K562 (cell line): ENCODE measurements around the gene MTG1. TPM values are rescaled to one million over a fixed set of nuclear protein-coding genes. Genes with fewer than 3 reads are reported as not detected.
A peak's percentile ranks its signal among the peaks of the same experiment; 100 is the strongest.

ENCODE experiments used
- FOXP1 ChIP-seq: sonication (generic); formaldehyde crosslinking; IDR thresholded peaks from 2 replicates; pipeline ENCODE4 v1.8.0; 2022; ENCODE audit warnings: mild to moderate bottlenecking, missing genetic modification reagents
- LARP7 ChIP-seq: fragments of 450-650 bp; IDR thresholded peaks from 2 replicates; pipeline ENCODE4 v1.6.1; 2016
- NR2C1 ChIP-seq, 2 experiments: fragments of 450-650 bp; IDR thresholded peaks; 2 replicates each; pipeline ENCODE4 v1.6.1; 2017; ENCODE audit warnings: mild to moderate bottlenecking in 2 of 2, antibody characterized with exemption in 1 of 2, inconsistent platforms in 1 of 2, missing compliant biosample characterization in 1 of 2, missing genetic modification characterization in 1 of 2
- USF2 ChIP-seq: sonication (generic); formaldehyde crosslinking; IDR thresholded peaks from 2 replicates; pipeline ENCODE4 v1.5.0; 2020; ENCODE audit warnings: missing genetic modification reagents
- XRCC5 ChIP-seq: fragments of 200-400 bp; formaldehyde crosslinking; IDR thresholded peaks from 2 replicates; pipeline ENCODE4 v1.6.1; 2017; ENCODE audit warnings: low read depth, mild to moderate bottlenecking, low read length
- ZFX ChIP-seq: sonication (generic); formaldehyde crosslinking; IDR thresholded peaks from 2 replicates; pipeline ENCODE4 v1.8.0; 2022; ENCODE audit warnings: mild to moderate bottlenecking, missing genetic modification reagents, moderate library complexity
- ZNF133 ChIP-seq: fragments of 250-450 bp; sonication (Bioruptor Pico); IDR thresholded peaks from 2 replicates; pipeline ENCODE4 v1.4.0; 2020; ENCODE audit warnings: mild to moderate bottlenecking
- ZNF134 ChIP-seq: fragments of 250-450 bp; sonication (Bioruptor Pico); conservative IDR thresholded peaks from 2 replicates; pipeline ENCODE4 v1.4.0; 2020
- ZNF407 ChIP-seq: fragments of 450-650 bp; IDR thresholded peaks from 2 replicates; pipeline ENCODE4 v1.6.1; 2016; ENCODE audit warnings: low read depth
- polyA plus RNA-seq, 8 experiments: library from polyadenylated mRNA; depleted of rRNA in 4 of 8; stranded (reverse) in 5 of 8; unstranded in 3 of 8; fragments of >200 nt; fragmentation: Nextera tagmentation in 2 of 8; fragmentation: Illumina TruSeq in 1 of 8; extraction: Ambion mirVana in 2 of 8; extraction: Trizol in 1 of 8; gene quantifications; 2 replicates each; pipeline versions ENCODE4 v1.2.1 to v1.2.3, GENCODE V29; 2011 to 2014; ENCODE audit warnings: inconsistent platforms in 1 of 8, missing spikeins in 1 of 8
- total RNA-seq, 7 experiments: library from RNA; depleted of rRNA in 6 of 7; stranded (reverse); fragments of >200 nt in 6 of 7; fragmentation: Illumina TruSeq in 2 of 7; extraction: Trizol in 2 of 7; gene quantifications; 2 replicates each; pipeline versions ENCODE4 v1.2.1 to v1.2.3, GENCODE V29; 2011 to 2021; ENCODE audit warnings: low replicate concordance in 1 of 7
- TF ChIP-seq, protein P1 (sequence below), 2 experiments: IDR thresholded peaks; 2 replicates each; pipeline ENCODE4 v1.6.1; 2012; ENCODE audit warnings: improper control_type of control experiment in 2 of 2, low read depth in 2 of 2, low read length in 2 of 2, borderline replicate concordance in 1 of 2
- TF ChIP-seq, protein P2 (sequence below), 2 experiments: fragments of 150-350 bp in 1 of 2; IDR thresholded peaks; 2 replicates each; pipeline ENCODE4 v1.6.1; 2012 to 2016; ENCODE audit warnings: low read depth in 2 of 2, low read length in 2 of 2, mild to moderate bottlenecking in 1 of 2, moderate library complexity in 1 of 2

Gene MTG1
- total and polyA plus RNA-seq, 9 of the 15 experiments (the other 6 are each of a cell fraction or from before 2014, with no cell fraction given), result 2.8 to 28.2 (median 15.4) TPM

- TF ChIP-seq NR2C1 (IDR thresholded peaks at IDR 0.05) (no peak), NR2C1 (tag; IDR thresholded peaks at IDR 0.05) (no peak), ZNF407 (no peak), ZNF133 (CRISPR knock-in tag) (no peak), ZFX (CRISPR knock-in tag) (peak; percentile 50; the same call in 1 of the 2 replicates), USF2 (CRISPR knock-in tag) (no peak), LARP7 (no peak), XRCC5 (no peak), FOXP1 (no peak), ZNF134 (CRISPR knock-in tag) (no peak)
- TF ChIP-seq, protein P1, sequence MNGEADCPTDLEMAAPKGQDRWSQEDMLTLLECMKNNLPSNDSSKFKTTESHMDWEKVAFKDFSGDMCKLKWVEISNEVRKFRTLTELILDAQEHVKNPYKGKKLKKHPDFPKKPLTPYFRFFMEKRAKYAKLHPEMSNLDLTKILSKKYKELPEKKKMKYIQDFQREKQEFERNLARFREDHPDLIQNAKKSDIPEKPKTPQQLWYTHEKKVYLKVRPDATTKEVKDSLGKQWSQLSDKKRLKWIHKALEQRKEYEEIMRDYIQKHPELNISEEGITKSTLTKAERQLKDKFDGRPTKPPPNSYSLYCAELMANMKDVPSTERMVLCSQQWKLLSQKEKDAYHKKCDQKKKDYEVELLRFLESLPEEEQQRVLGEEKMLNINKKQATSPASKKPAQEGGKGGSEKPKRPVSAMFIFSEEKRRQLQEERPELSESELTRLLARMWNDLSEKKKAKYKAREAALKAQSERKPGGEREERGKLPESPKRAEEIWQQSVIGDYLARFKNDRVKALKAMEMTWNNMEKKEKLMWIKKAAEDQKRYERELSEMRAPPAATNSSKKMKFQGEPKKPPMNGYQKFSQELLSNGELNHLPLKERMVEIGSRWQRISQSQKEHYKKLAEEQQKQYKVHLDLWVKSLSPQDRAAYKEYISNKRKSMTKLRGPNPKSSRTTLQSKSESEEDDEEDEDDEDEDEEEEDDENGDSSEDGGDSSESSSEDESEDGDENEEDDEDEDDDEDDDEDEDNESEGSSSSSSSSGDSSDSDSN (IDR thresholded peaks at IDR 0.05; ENCODE audit: borderline replicate concordance in 1 of 2, low read depth in 2 of 2, low read length in 2 of 2), result no peak
- TF ChIP-seq, protein P2, sequence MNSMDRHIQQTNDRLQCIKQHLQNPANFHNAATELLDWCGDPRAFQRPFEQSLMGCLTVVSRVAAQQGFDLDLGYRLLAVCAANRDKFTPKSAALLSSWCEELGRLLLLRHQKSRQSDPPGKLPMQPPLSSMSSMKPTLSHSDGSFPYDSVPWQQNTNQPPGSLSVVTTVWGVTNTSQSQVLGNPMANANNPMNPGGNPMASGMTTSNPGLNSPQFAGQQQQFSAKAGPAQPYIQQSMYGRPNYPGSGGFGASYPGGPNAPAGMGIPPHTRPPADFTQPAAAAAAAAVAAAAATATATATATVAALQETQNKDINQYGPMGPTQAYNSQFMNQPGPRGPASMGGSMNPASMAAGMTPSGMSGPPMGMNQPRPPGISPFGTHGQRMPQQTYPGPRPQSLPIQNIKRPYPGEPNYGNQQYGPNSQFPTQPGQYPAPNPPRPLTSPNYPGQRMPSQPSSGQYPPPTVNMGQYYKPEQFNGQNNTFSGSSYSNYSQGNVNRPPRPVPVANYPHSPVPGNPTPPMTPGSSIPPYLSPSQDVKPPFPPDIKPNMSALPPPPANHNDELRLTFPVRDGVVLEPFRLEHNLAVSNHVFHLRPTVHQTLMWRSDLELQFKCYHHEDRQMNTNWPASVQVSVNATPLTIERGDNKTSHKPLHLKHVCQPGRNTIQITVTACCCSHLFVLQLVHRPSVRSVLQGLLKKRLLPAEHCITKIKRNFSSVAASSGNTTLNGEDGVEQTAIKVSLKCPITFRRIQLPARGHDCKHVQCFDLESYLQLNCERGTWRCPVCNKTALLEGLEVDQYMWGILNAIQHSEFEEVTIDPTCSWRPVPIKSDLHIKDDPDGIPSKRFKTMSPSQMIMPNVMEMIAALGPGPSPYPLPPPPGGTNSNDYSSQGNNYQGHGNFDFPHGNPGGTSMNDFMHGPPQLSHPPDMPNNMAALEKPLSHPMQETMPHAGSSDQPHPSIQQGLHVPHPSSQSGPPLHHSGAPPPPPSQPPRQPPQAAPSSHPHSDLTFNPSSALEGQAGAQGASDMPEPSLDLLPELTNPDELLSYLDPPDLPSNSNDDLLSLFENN (IDR thresholded peaks at IDR 0.05; ENCODE audit: low read depth in 2 of 2, low read length in 2 of 2), result no peak
Observed at GRCh38 chr10:133357285-133358161, 36.4 kb upstream of the MTG1 start, which contains the start of gene FUOM (continued).
